Endodermal cell (in vitro differentiated cells): ENCODE measurements around the gene AMPH. TPM values are rescaled to one million over a fixed set of nuclear protein-coding genes. Genes with fewer than 3 reads are reported as not detected.

Source experiments
- DNase-seq: peaks from one replicate; pipeline ENCODE4 v3.0.0-alpha.2; 2017
- H3K27ac ChIP-seq: 2 replicates; pipeline ENCODE4 v1.5.1; 2013; ENCODE audit warnings: mild to moderate bottlenecking, low read depth, low read length, moderate library complexity
- H3K27me3 ChIP-seq: 2 replicates; pipeline ENCODE4 v1.6.1; 2013; ENCODE audit warnings: mild to moderate bottlenecking, low read length, moderate library complexity; ENCODE audit not compliant: insufficient read depth, control insufficient read depth, poor library complexity, severe bottlenecking
- H3K36me3 ChIP-seq: 2 replicates; pipeline ENCODE4 v1.7.0; 2013; ENCODE audit warnings: mild to moderate bottlenecking, low read length, moderate library complexity; ENCODE audit not compliant: control insufficient read depth, insufficient read depth
- H3K4me1 ChIP-seq: one replicate; pipeline ENCODE4 v1.7.0; 2013; ENCODE audit warnings: low read length; ENCODE audit not compliant: control insufficient read depth, insufficient read depth
- H3K4me3 ChIP-seq: 2 replicates; pipeline ENCODE4 v1.5.1; 2013; ENCODE audit warnings: mild to moderate bottlenecking, low read length, moderate library complexity
- H3K9ac ChIP-seq: 2 replicates; pipeline ENCODE4 v1.6.1; 2013; ENCODE audit warnings: mild to moderate bottlenecking, low read length, moderate library complexity; ENCODE audit not compliant: poor library complexity, severe bottlenecking; ENCODE audit errors: extremely low read depth
- H3K9me3 ChIP-seq: 2 replicates; pipeline ENCODE4 v1.6.1; 2013; ENCODE audit warnings: mild to moderate bottlenecking, low read length, moderate library complexity; ENCODE audit not compliant: control insufficient read depth
- H3K27ac Mint-ChIP-seq: 2 replicates; pipeline ENCODE4 v1.8.0; 2020; ENCODE audit warnings: mixed read lengths
- H3K27me3 Mint-ChIP-seq: 2 replicates; pipeline ENCODE4 v1.8.0; 2021; ENCODE audit warnings: mild to moderate bottlenecking, mixed read lengths; ENCODE audit not compliant: insufficient read depth
- H3K36me3 Mint-ChIP-seq: 2 replicates; pipeline ENCODE4 v1.8.0; 2020; ENCODE audit warnings: low read depth, mixed read lengths
- H3K4me1 Mint-ChIP-seq: 2 replicates; pipeline ENCODE4 v1.8.0; 2020; ENCODE audit warnings: mixed read lengths
- H3K4me3 Mint-ChIP-seq: 2 replicates; pipeline ENCODE4 v1.8.0; 2020; ENCODE audit warnings: mild to moderate bottlenecking, moderate library complexity, mixed read lengths
- H3K9me3 Mint-ChIP-seq: 2 replicates; pipeline ENCODE4 v1.8.0; 2020; ENCODE audit warnings: mild to moderate bottlenecking, mixed read lengths
- CTCF ChIP-seq: fragments of 200-600 bp; sonication (generic); conservative IDR thresholded peaks from 2 replicates; pipeline ENCODE4 v1.5.0; 2021; ENCODE audit warnings: antibody characterized with exemption, mild to moderate bottlenecking
- WGBS, 2 experiments: methylation state at CpG; one replicate each; pipeline versions ENCODE4 v1.1.5 to v1.1.7; 2013; ENCODE audit warnings: missing lambda C conversion rate in 2 of 2, mixed read lengths in 1 of 2; ENCODE audit not compliant: insufficient coverage in 1 of 2, insufficient read length in 1 of 2; 5-methylcytosine and 5-hydroxymethylcytosine counted together
- total RNA-seq, 2 donors: library from RNA; stranded (reverse); fragmentation: NEBNext Ultra II Directional in 1 of 2; extraction: Animal tissue kit (Norgen Biotek cat#: 25700) in 1 of 2; gene quantifications; 2 replicates in 1 of 2; 3 replicates in 1 of 2; pipeline ENCODE4 v1.2.1, GENCODE V29; 2021

Gene AMPH
- total RNA-seq, 2 donors from 2014 or later = 3.5 to 5.5 TPM

GRCh38 chr7:38391751-38392150 lies 239.4 kb downstream of the AMPH start:
- Histone ChIP-seq H3K27me3 (no peaks in the 10 kb centered on the region), H3K27ac (no peak overlapping the region), H3K4me1 (no peaks in the 10 kb centered on the region), H3K9me3 (peaks cover 9% of the 10 kb centered on the region), H3K36me3 (no peaks in the 10 kb centered on the region), H3K4me3 (no peak overlapping the region), H3K9ac (no peak overlapping the region)
- H3K27me3 Mint-ChIP-seq = no peaks in the 10 kb centered on the region
- WGBS, 2 experiments = 81 to 95% methylated on average over 3 to 13 of the region's 13 CpGs
- no peak overlapping the region for H3K4me3 Mint-ChIP-seq
- no peak for TF ChIP-seq CTCF
- no peaks in the 10 kb centered on the region for H3K4me1 Mint-ChIP-seq
- no peak for DNase-seq
- H3K27ac Mint-ChIP-seq = no peak overlapping the region
- no peaks in the 10 kb centered on the region for H3K36me3 Mint-ChIP-seq
- H3K9me3 Mint-ChIP-seq = peaks cover 5% of the 10 kb centered on the region

GRCh38 chr7:38385682-38386081 lies 245.5 kb downstream of the AMPH start:
- Histone ChIP-seq H3K9ac (no peak overlapping the region), H3K4me1 (no peaks in the 10 kb centered on the region), H3K4me3 (no peak overlapping the region), H3K27ac (no peak overlapping the region), H3K27me3 (no peaks in the 10 kb centered on the region), H3K36me3 (no peaks in the 10 kb centered on the region), H3K9me3 (peaks cover 9% of the 10 kb centered on the region)
- peaks cover 1% of the 10 kb centered on the region for H3K9me3 Mint-ChIP-seq
- H3K4me3 Mint-ChIP-seq = no peak overlapping the region
- H3K27ac Mint-ChIP-seq = no peak overlapping the region
- H3K36me3 Mint-ChIP-seq = no peaks in the 10 kb centered on the region
- DNase-seq = no peak
- H3K27me3 Mint-ChIP-seq = no peaks in the 10 kb centered on the region
- TF ChIP-seq CTCF = no peak
- no peaks in the 10 kb centered on the region for H3K4me1 Mint-ChIP-seq

GRCh38 chr7:38383281-38383680 lies 247.9 kb downstream of the AMPH start:
- H3K9me3 ChIP-seq = peaks cover 9% of the 10 kb centered on the region
- no peaks in the 10 kb centered on the region for H3K4me1 ChIP-seq
- H3K27me3 Mint-ChIP-seq = peaks cover 4% of the 10 kb centered on the region
- H3K4me1 Mint-ChIP-seq = no peaks in the 10 kb centered on the region
- no peak overlapping the region for H3K9ac ChIP-seq
- H3K27me3 ChIP-seq = no peaks in the 10 kb centered on the region
- H3K36me3 Mint-ChIP-seq = no peaks in the 10 kb centered on the region
- H3K9me3 Mint-ChIP-seq = peaks cover 1% of the 10 kb centered on the region
- H3K36me3 ChIP-seq = no peaks in the 10 kb centered on the region
- no peak overlapping the region for H3K27ac Mint-ChIP-seq
- H3K27ac ChIP-seq = no peak overlapping the region
- WGBS, 2 experiments = 92 to 100% methylated on average over 6 to 9 of the region's 9 CpGs
- H3K4me3 ChIP-seq = no peak overlapping the region
- no peak for DNase-seq
- no peak overlapping the region for H3K4me3 Mint-ChIP-seq
- TF ChIP-seq CTCF = no peak
